GM12878 (cell line): ENCODE results near the gene RHOB. TPM values are rescaled to one million over a fixed set of nuclear protein-coding genes. Genes with fewer than 3 reads are reported as not detected.

Experiments
- ATAC-seq: fragments of 200-7000 bp; cut with Tn5 transposase; 3 replicates; pipeline ENCODE4 v1.9.1; 2020; ENCODE audit warnings: mild to moderate bottlenecking, moderate library complexity
- BruUV-seq: library from RNA; stranded (reverse); fragments of 400-500 nt; replicated peaks from 2 replicates; lab custom pipeline; 2021; lab: Mats Ljungman, UMichigan
- CTCF ChIA-PET: fragments of 300-600 bp; sonication (Branson Sonifier 250); formaldehyde crosslinking; extraction: SDS; loops from one replicate; lab custom pipeline; 2021; ENCODE audit warnings: inconsistent platforms; lab: Yijun Ruan, JAX
- POLR2A ChIA-PET: fragments of 350-600 bp; formaldehyde crosslinking; extraction: SDS; loops from one replicate; lab custom pipeline; 2021; ENCODE audit warnings: inconsistent platforms; lab: Charles Lee
- RAD21 ChIA-PET: fragments of 300-600 bp; sonication (Branson Sonifier 250); formaldehyde crosslinking; loops from one replicate; lab custom pipeline; 2023; ENCODE audit warnings: antibody characterized with exemption; ENCODE audit not compliant: unreplicated experiment; lab: Charles Lee
- SMC1A ChIA-PET: fragments of 300-600 bp; sonication (Branson Sonifier 250); formaldehyde crosslinking; loops from one replicate; lab custom pipeline; 2023; ENCODE audit not compliant: unreplicated experiment, uncharacterized antibody; lab: Charles Lee
- DNase-seq: peaks from one replicate; pipeline ENCODE4 v3.0.0-alpha.2; 2011; ENCODE audit warnings: low read depth, low spot score
- FAIRE-seq: peaks from 3 replicates; lab custom pipeline; 2011; peaks lifted over from hg19 to GRCh38; lab: Jason Lieb, UNC
- H2AFZ ChIP-seq: 2 replicates; pipeline ENCODE4 v1.6.0; 2011; ENCODE audit warnings: low read depth, low read length, control low read depth; ENCODE audit not compliant: control insufficient read depth
- H3K27ac ChIP-seq: 2 replicates; pipeline ENCODE4 v1.5.1; 2011; ENCODE audit warnings: control low read depth; ENCODE audit not compliant: control insufficient read depth, insufficient read depth
- H3K27me3 ChIP-seq, 2 experiments: replicated peaks in 1 of 2; 2 replicates each; pipeline versions ENCODE4 v1.6.0 to v1.6.1; 2011; ENCODE audit warnings: low read length in 1 of 2; ENCODE audit not compliant: control insufficient read depth in 2 of 2, insufficient read depth in 2 of 2
- H3K36me3 ChIP-seq, 2 experiments: 2 replicates each; pipeline ENCODE4 v1.5.1; 2011; ENCODE audit warnings: low read length in 1 of 2; ENCODE audit not compliant: control insufficient read depth in 2 of 2, insufficient read depth in 2 of 2
- H3K4me1 ChIP-seq: 2 replicates; pipeline ENCODE4 v1.6.1; 2011; ENCODE audit warnings: mild to moderate bottlenecking, low read length, moderate library complexity, mixed read lengths; ENCODE audit not compliant: control insufficient read depth, insufficient read depth
- H3K4me2 ChIP-seq: 2 replicates; pipeline ENCODE4 v1.6.0; 2011; ENCODE audit warnings: control low read depth; ENCODE audit not compliant: control insufficient read depth, insufficient read depth
- H3K4me3 ChIP-seq: fragments of 200-600 bp; sonication (generic); 2 replicates; pipeline ENCODE4 v1.5.1; 2016
- H3K79me2 ChIP-seq: 2 replicates; pipeline ENCODE4 v1.6.0; 2011; ENCODE audit warnings: low read length; ENCODE audit not compliant: control insufficient read depth, insufficient read depth
- H3K9ac ChIP-seq: 2 replicates; pipeline ENCODE4 v1.8.0; 2011; ENCODE audit warnings: low read length, control low read depth, mixed read lengths; ENCODE audit not compliant: control insufficient read depth, insufficient read depth
- H3K9me3 ChIP-seq: replicated peaks from 3 replicates; pipeline ENCODE4 v1.5.1; 2011; ENCODE audit warnings: mild to moderate bottlenecking, low read length; ENCODE audit not compliant: control insufficient read depth, insufficient read depth
- H4K20me1 ChIP-seq: 2 replicates; pipeline ENCODE4 v1.6.0; 2011; ENCODE audit not compliant: control insufficient read depth, insufficient read depth
- ATF7 ChIP-seq: fragments of 450-650 bp; IDR thresholded peaks from 2 replicates; pipeline ENCODE4 v1.6.1; 2016; ENCODE audit warnings: low read depth, mild to moderate bottlenecking
- CREM ChIP-seq: IDR thresholded peaks from 2 replicates; pipeline ENCODE4 v1.6.1; 2014; ENCODE audit warnings: antibody characterized with exemption, low read depth
- FOXM1 ChIP-seq: IDR thresholded peaks from 2 replicates; pipeline ENCODE4 v1.6.1; 2012; ENCODE audit warnings: low read depth, mild to moderate bottlenecking, inconsistent platforms, low read length, moderate library complexity
- NR2C2 ChIP-seq: IDR thresholded peaks from 2 replicates; pipeline ENCODE4 v1.6.1; 2011; ENCODE audit warnings: borderline replicate concordance, low read depth; ENCODE audit not compliant: control insufficient read depth, insufficient read length
- PAX5 ChIP-seq: IDR thresholded peaks from 2 replicates; pipeline ENCODE4 v1.6.1; 2011; ENCODE audit warnings: low read depth, low read length, borderline replicate concordance
- SMAD1 ChIP-seq: fragments of 450-650 bp; IDR thresholded peaks from 2 replicates; pipeline ENCODE4 v1.6.1; 2018; ENCODE audit warnings: mild to moderate bottlenecking, low read depth; ENCODE audit not compliant: partially characterized antibody
- SPI1 ChIP-seq: IDR thresholded peaks from 2 replicates; pipeline ENCODE4 v1.6.1; 2011; ENCODE audit warnings: low read depth, mild to moderate bottlenecking, low read length, moderate library complexity, borderline replicate concordance; ENCODE audit not compliant: insufficient read depth
- SUZ12 ChIP-seq: fragments of 200-600 bp; sonication (generic); IDR thresholded peaks from one replicate; pipeline ENCODE4 v1.6.1; 2018; ENCODE audit warnings: antibody characterized with exemption, mild to moderate bottlenecking; ENCODE audit not compliant: unreplicated experiment
- USF2 ChIP-seq: IDR thresholded peaks from 2 replicates; pipeline ENCODE4 v1.6.1; 2011; ENCODE audit warnings: low read depth, low read length, improper control_type of control experiment, borderline replicate concordance
- ZNF207 ChIP-seq: fragments of 450-650 bp; IDR thresholded peaks from 2 replicates; pipeline ENCODE4 v1.6.1; 2014; ENCODE audit warnings: antibody characterized with exemption, mild to moderate bottlenecking, borderline replicate concordance
- WGBS: methylation state at CpG from one replicate; pipeline ENCODE4 v1.1.6; 2016; ENCODE audit warnings: low lambda C conversion rate; ENCODE audit not compliant: insufficient replicate concordance, insufficient coverage; ENCODE audit errors: missing lambda C conversion rate; 5-methylcytosine and 5-hydroxymethylcytosine counted together
- in situ Hi-C: fragments of 300-500 bp; cut with MboI; formaldehyde crosslinking; loops from 9 replicates; pipeline ENCODE4 v1.14.3; 2018; ENCODE audit warnings: mixed read lengths
- intact Hi-C: fragments of 100-400 bp; cut with micrococcal nuclease; formaldehyde crosslinking; loops from one replicate; pipeline ENCODE4 v1.14.2; 2022; ENCODE audit not compliant: unreplicated experiment
- polyA plus RNA-seq, 11 experiments: library from polyadenylated mRNA; depleted of rRNA in 4 of 11; unstranded in 6 of 11; stranded (reverse) in 5 of 11; fragments of >200 nt; fragmentation: Nextera tagmentation in 4 of 11; fragmentation: Illumina TruSeq in 1 of 11; extraction: Ambion mirVana in 4 of 11; extraction: Trizol in 1 of 11; gene quantifications; 1 replicate in 1 of 11; 2 replicates in 10 of 11; pipeline versions ENCODE4 v1.2.1 to v1.2.3, GENCODE V29; 2011 to 2016; ENCODE audit warnings: inconsistent platforms in 2 of 11, missing spikeins in 2 of 11, low read depth in 1 of 11
- total RNA-seq, 4 experiments: library from RNA; depleted of rRNA in 3 of 4; stranded (reverse); fragments of >200 nt in 3 of 4; fragmentation: Illumina TruSeq in 1 of 4; extraction: Trizol in 1 of 4; gene quantifications; 2 replicates each; pipeline versions ENCODE4 v1.2.1 to v1.2.3, GENCODE V29; 2013 to 2021
- TF ChIP-seq, protein P1 (sequence below): fragments of 450-650 bp; IDR thresholded peaks from 2 replicates; pipeline ENCODE4 v1.6.1; 2017; ENCODE audit warnings: antibody characterized with exemption, mild to moderate bottlenecking, moderate library complexity
- TF ChIP-seq, protein P2 (sequence below): fragments of 450-650 bp; IDR thresholded peaks from 2 replicates; pipeline ENCODE4 v1.6.1; 2017; ENCODE audit warnings: mild to moderate bottlenecking
- TF ChIP-seq, protein P3 (sequence below): fragments of 450-650 bp; formaldehyde crosslinking; IDR thresholded peaks from 2 replicates; pipeline ENCODE4 v1.4.0; 2020; ENCODE audit warnings: mild to moderate bottlenecking, moderate library complexity

RHOB gene
- total and polyA plus RNA-seq, 10 of the 15 experiments (the other 5 are each of a cell fraction or from before 2014, with no cell fraction given), result 0.03 to 4.5 (median 1.2) TPM

DNA sequence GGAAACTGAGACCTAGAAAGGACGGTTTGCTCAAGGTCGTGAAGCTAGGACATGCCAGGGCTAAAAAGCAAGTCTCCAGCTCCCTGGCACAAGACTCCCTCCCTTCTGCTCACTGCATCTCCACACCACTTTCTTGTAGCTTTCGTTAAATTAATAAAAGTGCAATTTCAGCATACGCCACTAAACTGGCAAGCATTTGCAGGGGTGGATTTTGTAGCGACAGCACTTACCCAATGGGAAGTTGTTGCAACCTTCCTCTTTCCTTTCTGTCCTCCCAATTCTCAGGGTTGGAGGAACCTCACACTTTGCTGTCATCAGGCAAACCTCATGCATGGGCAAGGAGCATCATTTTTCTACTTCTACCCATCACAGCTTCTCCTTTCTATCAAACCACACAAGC lies 7.4 kb upstream of the RHOB start:
- ChIA-PET POLR2A (interaction anchor here (0.7 to 1.3 kb wide), 4 partner anchors 75 to 255 kb away, joined by 3 to 5 read pairs (median 4); no protein-coding TSS in a partner anchor), RAD21 (interaction anchor here (1.0 to 4.7 kb wide), 6 partner anchors 9 to 203 kb away, joined by 3 to 31 read pairs (median 10); no protein-coding TSS in a partner anchor), CTCF (interaction anchor here (0.8 to 8.0 kb wide), 10 partner anchors 16 to 222 kb away, joined by 3 to 73 read pairs (median 6); partner anchors contain the start of gene HS1BP3), SMC1A (interaction anchor here (0.7 to 4.7 kb wide), 11 partner anchors 10 to 667 kb away, joined by 3 to 39 read pairs (median 3); no protein-coding TSS in a partner anchor)
- Histone ChIP-seq H3K27me3 (peaks cover 2 to 3% of the 10 kb centered on the region in 2 experiments; a peak in 2 of 4 replicates), H3K9ac (no peak overlapping the region), H3K36me3 (no peaks in the 10 kb centered on the region), H3K9me3 (no peaks in the 10 kb centered on the region), H3K4me1 (no peaks in the 10 kb centered on the region), H3K4me3 (no peak overlapping the region), H3K79me2 (no peaks in the 10 kb centered on the region), H3K4me2 (no peak overlapping the region), H3K27ac (no peak overlapping the region), H2AFZ (no peak overlapping the region), H4K20me1 (no peaks in the 10 kb centered on the region; the same call in 1 of the 2 replicates)
- ATAC-seq (no peak; the same call in 1 of the 3 replicates), FAIRE-seq (no peak), DNase-seq (no peak)
- 14% methylated on average over 5 of the region's 5 CpGs for WGBS
- no TSS peak for BruUV-seq
- in situ Hi-C loops (loop anchor here (25.0 kb wide), 1 partner anchor 523 kb away; no protein-coding TSS in a partner anchor), intact Hi-C loops (no loop called here)
- TF ChIP-seq, protein P1, sequence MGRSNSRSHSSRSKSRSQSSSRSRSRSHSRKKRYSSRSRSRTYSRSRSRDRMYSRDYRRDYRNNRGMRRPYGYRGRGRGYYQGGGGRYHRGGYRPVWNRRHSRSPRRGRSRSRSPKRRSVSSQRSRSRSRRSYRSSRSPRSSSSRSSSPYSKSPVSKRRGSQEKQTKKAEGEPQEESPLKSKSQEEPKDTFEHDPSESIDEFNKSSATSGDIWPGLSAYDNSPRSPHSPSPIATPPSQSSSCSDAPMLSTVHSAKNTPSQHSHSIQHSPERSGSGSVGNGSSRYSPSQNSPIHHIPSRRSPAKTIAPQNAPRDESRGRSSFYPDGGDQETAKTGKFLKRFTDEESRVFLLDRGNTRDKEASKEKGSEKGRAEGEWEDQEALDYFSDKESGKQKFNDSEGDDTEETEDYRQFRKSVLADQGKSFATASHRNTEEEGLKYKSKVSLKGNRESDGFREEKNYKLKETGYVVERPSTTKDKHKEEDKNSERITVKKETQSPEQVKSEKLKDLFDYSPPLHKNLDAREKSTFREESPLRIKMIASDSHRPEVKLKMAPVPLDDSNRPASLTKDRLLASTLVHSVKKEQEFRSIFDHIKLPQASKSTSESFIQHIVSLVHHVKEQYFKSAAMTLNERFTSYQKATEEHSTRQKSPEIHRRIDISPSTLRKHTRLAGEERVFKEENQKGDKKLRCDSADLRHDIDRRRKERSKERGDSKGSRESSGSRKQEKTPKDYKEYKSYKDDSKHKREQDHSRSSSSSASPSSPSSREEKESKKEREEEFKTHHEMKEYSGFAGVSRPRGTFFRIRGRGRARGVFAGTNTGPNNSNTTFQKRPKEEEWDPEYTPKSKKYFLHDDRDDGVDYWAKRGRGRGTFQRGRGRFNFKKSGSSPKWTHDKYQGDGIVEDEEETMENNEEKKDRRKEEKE, result no peak
- no peak for TF ChIP-seq NR2C2
- no peak for TF ChIP-seq SUZ12
- TF ChIP-seq, protein P2, sequence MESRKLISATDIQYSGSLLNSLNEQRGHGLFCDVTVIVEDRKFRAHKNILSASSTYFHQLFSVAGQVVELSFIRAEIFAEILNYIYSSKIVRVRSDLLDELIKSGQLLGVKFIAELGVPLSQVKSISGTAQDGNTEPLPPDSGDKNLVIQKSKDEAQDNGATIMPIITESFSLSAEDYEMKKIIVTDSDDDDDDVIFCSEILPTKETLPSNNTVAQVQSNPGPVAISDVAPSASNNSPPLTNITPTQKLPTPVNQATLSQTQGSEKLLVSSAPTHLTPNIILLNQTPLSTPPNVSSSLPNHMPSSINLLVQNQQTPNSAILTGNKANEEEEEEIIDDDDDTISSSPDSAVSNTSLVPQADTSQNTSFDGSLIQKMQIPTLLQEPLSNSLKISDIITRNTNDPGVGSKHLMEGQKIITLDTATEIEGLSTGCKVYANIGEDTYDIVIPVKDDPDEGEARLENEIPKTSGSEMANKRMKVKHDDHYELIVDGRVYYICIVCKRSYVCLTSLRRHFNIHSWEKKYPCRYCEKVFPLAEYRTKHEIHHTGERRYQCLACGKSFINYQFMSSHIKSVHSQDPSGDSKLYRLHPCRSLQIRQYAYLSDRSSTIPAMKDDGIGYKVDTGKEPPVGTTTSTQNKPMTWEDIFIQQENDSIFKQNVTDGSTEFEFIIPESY, result no peak
- TF ChIP-seq, protein P3, sequence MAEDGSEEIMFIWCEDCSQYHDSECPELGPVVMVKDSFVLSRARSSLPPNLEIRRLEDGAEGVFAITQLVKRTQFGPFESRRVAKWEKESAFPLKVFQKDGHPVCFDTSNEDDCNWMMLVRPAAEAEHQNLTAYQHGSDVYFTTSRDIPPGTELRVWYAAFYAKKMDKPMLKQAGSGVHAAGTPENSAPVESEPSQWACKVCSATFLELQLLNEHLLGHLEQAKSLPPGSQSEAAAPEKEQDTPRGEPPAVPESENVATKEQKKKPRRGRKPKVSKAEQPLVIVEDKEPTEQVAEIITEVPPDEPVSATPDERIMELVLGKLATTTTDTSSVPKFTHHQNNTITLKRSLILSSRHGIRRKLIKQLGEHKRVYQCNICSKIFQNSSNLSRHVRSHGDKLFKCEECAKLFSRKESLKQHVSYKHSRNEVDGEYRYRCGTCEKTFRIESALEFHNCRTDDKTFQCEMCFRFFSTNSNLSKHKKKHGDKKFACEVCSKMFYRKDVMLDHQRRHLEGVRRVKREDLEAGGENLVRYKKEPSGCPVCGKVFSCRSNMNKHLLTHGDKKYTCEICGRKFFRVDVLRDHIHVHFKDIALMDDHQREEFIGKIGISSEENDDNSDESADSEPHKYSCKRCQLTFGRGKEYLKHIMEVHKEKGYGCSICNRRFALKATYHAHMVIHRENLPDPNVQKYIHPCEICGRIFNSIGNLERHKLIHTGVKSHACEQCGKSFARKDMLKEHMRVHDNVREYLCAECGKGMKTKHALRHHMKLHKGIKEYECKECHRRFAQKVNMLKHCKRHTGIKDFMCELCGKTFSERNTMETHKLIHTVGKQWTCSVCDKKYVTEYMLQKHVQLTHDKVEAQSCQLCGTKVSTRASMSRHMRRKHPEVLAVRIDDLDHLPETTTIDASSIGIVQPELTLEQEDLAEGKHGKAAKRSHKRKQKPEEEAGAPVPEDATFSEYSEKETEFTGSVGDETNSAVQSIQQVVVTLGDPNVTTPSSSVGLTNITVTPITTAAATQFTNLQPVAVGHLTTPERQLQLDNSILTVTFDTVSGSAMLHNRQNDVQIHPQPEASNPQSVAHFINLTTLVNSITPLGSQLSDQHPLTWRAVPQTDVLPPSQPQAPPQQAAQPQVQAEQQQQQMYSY (CRISPR knock-in tag), result no peak
- TF ChIP-seq FOXM1, result no peak
- TF ChIP-seq ATF7, result no peak
- TF ChIP-seq SPI1, result no peak
- no peak for TF ChIP-seq USF2
- TF ChIP-seq SMAD1, result no peak
- no peak for TF ChIP-seq PAX5
- TF ChIP-seq ZNF207, result no peak
- TF ChIP-seq CREM, result no peak
